Bronchial epithelial cell (primary cell): ENCODE results near the gene LRRC28. TPM values are rescaled to one million over a fixed set of nuclear protein-coding genes. Genes with fewer than 3 reads are reported as not detected.
A peak's percentile ranks its signal among the peaks of the same experiment; 100 is the strongest.
"Not testable (repeated sequence)": the region's sequence is repeated elsewhere in the genome, so short reads cannot be mapped to it uniquely, and the experiment has no call there.

Experiments used
- DNase-seq: peaks from one replicate; pipeline ENCODE4 v3.0.0-alpha.2; 2010; ENCODE audit warnings: low read depth
- FAIRE-seq: peaks from 2 replicates; lab custom pipeline; 2011; peaks lifted over from hg19 to GRCh38; lab: Jason Lieb, UNC
- H3K27me3 ChIP-seq: 2 replicates; pipeline ENCODE4 v1.5.1; 2011; ENCODE audit warnings: low read length; ENCODE audit not compliant: control insufficient read depth, insufficient read depth
- H3K36me3 ChIP-seq: 2 replicates; pipeline ENCODE4 v1.5.1; 2011; ENCODE audit warnings: low read length; ENCODE audit not compliant: control insufficient read depth, insufficient read depth
- H3K4me3 ChIP-seq: 2 replicates; pipeline ENCODE4 v1.5.1; 2011; ENCODE audit warnings: mild to moderate bottlenecking, low read depth, low read length, control low read depth
- CTCF ChIP-seq: IDR thresholded peaks from 2 replicates; pipeline ENCODE4 v1.5.1; 2011; ENCODE audit warnings: mild to moderate bottlenecking, moderate library complexity, low read length, control low read depth, inconsistent platforms; ENCODE audit not compliant: insufficient read depth, severe bottlenecking
- total RNA-seq: library from RNA; depleted of rRNA; stranded (reverse); fragments of >200 nt; gene quantifications from 2 replicates; pipeline ENCODE4 v1.2.1, GENCODE V29; 2014

The LRRC28 gene
- total RNA-seq, 1 donor from 2014 or later: 15.8 TPM

GRCh38 chr15:99228120-99228770 lies 23.0 kb upstream of the LRRC28 start:
- Histone ChIP-seq H3K27me3 (no peaks in the 10 kb centered on the region), H3K36me3 (peaks cover 8% of the 10 kb centered on the region), H3K4me3 (no peak overlapping the region)
- TF ChIP-seq CTCF: no peak
- DNase-seq (no peak), FAIRE-seq (no peak)

- no peak for TF ChIP-seq CTCF
- H3K36me3 ChIP-seq: peaks cover 2% of the 10 kb centered on the region
These were observed 20.4 kb upstream of the LRRC28 start for GRCh38 chr15:99230867-99231266.

GRCh38 chr15:99232740-99233139 lies 18.5 kb upstream of the LRRC28 start:
- Histone ChIP-seq H3K36me3 (peaks cover 1% of the 10 kb centered on the region), H3K4me3 (no peak overlapping the region), H3K27me3 (no peaks in the 10 kb centered on the region)
- TF ChIP-seq CTCF: no peak
- FAIRE-seq: no peak
- DNase-seq: no peak

More at GRCh38 chr15:99230867-99231266, 20.4 kb upstream of the LRRC28 start:
- peak; percentile 29 for DNase-seq
- no peak overlapping the region for H3K4me3 ChIP-seq
- no peaks in the 10 kb centered on the region for H3K27me3 ChIP-seq
- FAIRE-seq: no peak

- DNase-seq, FAIRE-seq, H3K4me3 ChIP-seq, H3K27me3 ChIP-seq, H3K36me3 ChIP-seq: not testable (repeated sequence)
These were observed 17.1 kb upstream of the LRRC28 start for GRCh38 chr15:99234160-99234559.

GRCh38 chr15:99238849-99239248 lies 12.4 kb upstream of the LRRC28 start:
- TF ChIP-seq CTCF: no peak
- Histone ChIP-seq H3K4me3 (no peak overlapping the region), H3K27me3 (no peaks in the 10 kb centered on the region), H3K36me3 (peaks cover 4% of the 10 kb centered on the region)
- no peak for DNase-seq
- FAIRE-seq: no peak

GRCh38 chr15:99239545-99240198 lies 11.6 kb upstream of the LRRC28 start:
- no peak for TF ChIP-seq CTCF
- DNase-seq (no peak), FAIRE-seq (no peak)
- Histone ChIP-seq H3K4me3 (no peak overlapping the region), H3K36me3 (peaks cover 4% of the 10 kb centered on the region), H3K27me3 (no peaks in the 10 kb centered on the region)
